GM12891 (cell line): ENCODE results near the gene TMEM151A.

Source experiments
- PAX5 ChIP-seq: IDR thresholded peaks from 2 replicates; pipeline ENCODE4 v1.6.1; 2011; ENCODE audit warnings: low read length, moderate library complexity, mild to moderate bottlenecking; ENCODE audit not compliant: insufficient read depth, severe bottlenecking
- POLR2A ChIP-seq: IDR thresholded peaks from 2 replicates; pipeline ENCODE4 v1.6.1; 2011; ENCODE audit warnings: low read depth, low read length, control low read depth

DNA sequence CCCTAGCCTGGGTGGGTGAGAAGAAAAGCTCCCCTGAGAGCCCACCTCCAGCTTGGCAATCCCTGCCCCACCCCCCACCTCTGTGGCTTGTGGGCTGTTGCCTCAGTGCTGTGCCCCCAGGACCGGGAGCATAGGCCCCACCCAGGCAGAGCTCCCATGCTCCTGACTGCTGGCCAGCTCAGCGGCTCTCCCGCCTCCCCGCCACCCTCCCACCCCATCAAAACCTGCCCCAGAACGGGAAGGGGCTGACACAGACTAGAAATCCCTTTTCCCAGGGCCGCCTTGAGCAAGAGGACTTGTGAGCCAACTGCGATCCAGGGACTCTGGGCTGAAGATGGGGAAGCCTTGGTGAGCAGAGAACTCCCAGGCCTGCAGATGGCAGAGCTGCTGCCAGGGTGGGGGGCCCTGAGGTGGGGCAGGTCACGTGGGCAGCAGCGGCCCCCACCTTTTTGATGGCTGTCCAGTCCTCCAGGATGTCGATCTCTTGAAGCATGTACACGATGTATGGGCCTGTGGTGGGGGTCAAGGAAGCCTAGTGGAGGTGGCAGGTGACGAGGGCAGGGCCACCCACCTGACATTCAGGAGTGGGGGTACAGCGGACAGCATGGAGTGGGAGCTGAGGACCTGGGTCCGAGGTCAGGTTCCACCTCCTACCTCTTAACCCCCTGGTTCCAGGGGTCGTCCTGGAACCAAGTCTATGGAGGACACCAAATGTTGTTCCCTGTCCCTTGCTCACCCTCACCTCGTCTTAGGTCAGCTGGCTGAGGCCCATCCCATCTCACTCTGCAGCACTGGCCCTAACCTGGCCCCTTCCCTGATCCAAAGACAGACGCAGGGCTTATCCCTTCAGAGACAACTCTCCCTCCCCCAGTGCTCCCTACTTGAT, 46.8 kb downstream of the TMEM151A start:
- TF ChIP-seq PAX5: no peak
- no peak for TF ChIP-seq POLR2A
